Subcutaneous abdominal adipose tissue (tissue), 5 donors: ENCODE measurements around the gene KCTD2.
"Not testable (repeated sequence)": the region's sequence is repeated elsewhere in the genome, so short reads cannot be mapped to it uniquely, and the experiment has no call there.

Experiments used
- H3K27ac ChIP-seq: one replicate; pipeline ENCODE4 v1.7.0; 2013; ENCODE audit warnings: low read depth, mild to moderate bottlenecking, inconsistent platforms, low read length, moderate library complexity
- H3K27me3 ChIP-seq, 5 donors: one replicate each; pipeline ENCODE4 v1.7.0; 2013; ENCODE audit warnings: low read length in 5 of 5, inconsistent platforms in 1 of 5; ENCODE audit not compliant: control insufficient read depth in 5 of 5, insufficient read depth in 4 of 5
- H3K36me3 ChIP-seq, 5 donors: one replicate each; pipeline ENCODE4 v1.7.0; 2013; ENCODE audit warnings: low read length in 5 of 5; ENCODE audit not compliant: control insufficient read depth in 5 of 5, insufficient read depth in 5 of 5
- H3K4me1 ChIP-seq, 5 donors: one replicate each; pipeline ENCODE4 v1.7.0; 2013; ENCODE audit warnings: low read length in 5 of 5, mild to moderate bottlenecking in 3 of 5, moderate library complexity in 1 of 5; ENCODE audit not compliant: control insufficient read depth in 5 of 5, insufficient read depth in 5 of 5
- H3K4me3 ChIP-seq, 5 donors: one replicate each; pipeline ENCODE4 v1.7.0; 2013; ENCODE audit warnings: low read length in 5 of 5, low read depth in 1 of 5
- H3K9ac ChIP-seq, 5 donors: one replicate each; pipeline ENCODE4 v1.7.0; 2013; ENCODE audit warnings: low read length in 5 of 5, mild to moderate bottlenecking in 4 of 5, moderate library complexity in 3 of 5
- H3K9me3 ChIP-seq, 5 donors: one replicate each; pipeline ENCODE4 v1.7.0; 2013; ENCODE audit warnings: low read length in 5 of 5; ENCODE audit not compliant: control insufficient read depth in 5 of 5
- donor health status: healthy.
- donor health status: healthy.
- donor health status: healthy.
- donor health status: healthy.
- donor health status: healthy.

Gene KCTD2

DNA sequence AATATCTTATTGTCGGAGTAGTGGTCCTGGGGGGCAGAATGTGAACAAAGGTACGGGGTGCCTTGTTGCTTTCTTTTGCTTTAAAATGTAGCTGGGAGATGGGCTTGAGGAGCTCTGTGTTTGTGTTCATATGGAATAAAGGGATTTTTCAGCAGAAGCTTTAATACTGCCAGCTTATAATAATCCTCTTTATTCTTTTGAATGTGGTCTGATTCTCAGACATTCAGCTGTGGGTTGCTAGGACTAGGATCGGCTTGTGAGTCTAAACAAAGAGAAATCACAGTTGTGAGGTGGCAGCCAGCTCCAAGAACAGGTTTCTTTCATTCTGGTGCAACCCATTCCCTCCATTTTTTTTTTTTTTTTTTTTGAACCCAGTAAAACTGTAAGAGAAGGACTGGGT is 27.3 kb upstream of the KCTD2 start:
- Histone ChIP-seq H3K27ac (no peak overlapping the region), H3K9me3 (no peaks in the 10 kb centered on the region), H3K27me3 (no peaks in the 10 kb centered on the region), H3K4me3 (no peak overlapping the region), H3K9ac (no peak overlapping the region), H3K36me3 (peaks cover 5 to 54% (median 40%) of the 10 kb centered on the region in 5 donors), H3K4me1 (no peaks in the 10 kb centered on the region)

- H3K27ac ChIP-seq = no peak overlapping the region
- H3K9ac ChIP-seq = no peak overlapping the region
- no peaks in the 10 kb centered on the region for H3K4me1 ChIP-seq
- H3K27me3 ChIP-seq = no peaks in the 10 kb centered on the region
- H3K36me3 ChIP-seq = peaks cover 5 to 54% (median 40%) of the 10 kb centered on the region in 5 donors
- no peaks in the 10 kb centered on the region for H3K9me3 ChIP-seq
- no peak overlapping the region for H3K4me3 ChIP-seq
Observed at GRCh38 chr17:75020331-75021110, 26.5 kb upstream of the KCTD2 start.

DNA sequence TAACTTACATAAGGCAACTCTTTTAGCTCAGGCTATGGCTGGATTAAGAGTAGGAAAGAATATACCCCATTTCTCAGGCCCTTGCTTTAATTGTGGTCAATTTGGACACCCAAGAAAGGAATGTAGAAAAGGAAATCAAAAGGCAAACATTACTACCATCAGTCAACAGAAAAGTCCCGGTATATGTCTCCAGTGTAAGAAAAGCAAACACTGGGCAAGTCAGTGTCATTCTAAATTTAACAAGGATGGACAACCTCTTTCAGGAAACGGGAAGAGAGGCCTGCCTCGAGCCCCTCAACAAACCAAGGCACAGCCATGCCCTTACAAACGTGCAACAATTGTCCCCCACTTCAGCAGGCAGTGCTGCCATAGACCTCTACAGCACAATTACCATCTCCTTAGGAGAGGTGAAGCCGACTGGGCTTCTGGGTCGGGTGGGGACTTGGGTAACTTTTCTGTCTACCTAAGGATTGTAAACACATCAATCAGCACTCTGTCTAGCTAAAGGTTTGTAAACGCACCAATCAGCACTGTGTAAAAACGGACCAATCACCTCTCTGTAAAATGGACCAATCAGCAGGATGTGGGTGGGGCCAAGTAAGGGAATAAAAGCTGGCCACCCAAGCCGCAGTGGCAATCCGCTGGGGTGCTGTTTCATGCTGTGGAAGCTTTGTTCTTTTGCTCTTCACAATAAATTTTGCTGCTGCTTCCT is 22.2 kb upstream of the KCTD2 start:
- H3K36me3 ChIP-seq = peaks cover 3 to 31% (median 28%) of the 10 kb centered on the region in 5 donors
- peaks cover 0 to 4% (median 0%) of the 10 kb centered on the region in 5 donors for H3K9me3 ChIP-seq
- no peaks in the 10 kb centered on the region for H3K4me1 ChIP-seq
- no peak overlapping the region for H3K27ac ChIP-seq
- H3K4me3 ChIP-seq = no peak overlapping the region
- no peak overlapping the region for H3K9ac ChIP-seq
- no peaks in the 10 kb centered on the region for H3K27me3 ChIP-seq

- H3K36me3 ChIP-seq = peaks cover 3 to 25% (median 24%) of the 10 kb centered on the region in 5 donors
- not testable (repeated sequence) for H3K9ac ChIP-seq, H3K27ac ChIP-seq, H3K4me1 ChIP-seq, H3K4me3 ChIP-seq, H3K9me3 ChIP-seq, H3K27me3 ChIP-seq
Observed at GRCh38 chr17:75025398-75025734, 21.7 kb upstream of the KCTD2 start.

- not testable (repeated sequence) for H3K9ac ChIP-seq, H3K4me3 ChIP-seq, H3K27ac ChIP-seq, H3K27me3 ChIP-seq, H3K4me1 ChIP-seq, H3K9me3 ChIP-seq
- peaks cover 0 to 12% (median 11%) of the 10 kb centered on the region in 5 donors for H3K36me3 ChIP-seq
Observed at GRCh38 chr17:75026650-75027049, 20.4 kb upstream of the KCTD2 start.

- no peak overlapping the region for H3K27ac ChIP-seq
- H3K4me1 ChIP-seq = peaks cover 4 to 33% (median 31%) of the 10 kb centered on the region in 5 donors
- peaks cover 0 to 7% (median 0%) of the 10 kb centered on the region in 5 donors for H3K9me3 ChIP-seq
- H3K4me3 ChIP-seq = no peak overlapping the region
- no peak overlapping the region for H3K9ac ChIP-seq
- no peaks in the 10 kb centered on the region for H3K36me3 ChIP-seq
- no peaks in the 10 kb centered on the region for H3K27me3 ChIP-seq
Observed at GRCh38 chr17:75030161-75030560, 16.9 kb upstream of the KCTD2 start.

- Histone ChIP-seq H3K27ac (peak overlapping the region; percentile 40), H3K9ac (peak overlapping the region in 1 of 5 donors; percentile 37), H3K4me1 (peaks cover 7 to 53% (median 49%) of the 10 kb centered on the region in 5 donors), H3K27me3 (no peaks in the 10 kb centered on the region), H3K9me3 (peaks cover 0 to 7% (median 0%) of the 10 kb centered on the region in 5 donors), H3K36me3 (no peaks in the 10 kb centered on the region), H3K4me3 (peak overlapping the region; percentile 51 to 88 (median 82))
Observed at GRCh38 chr17:75031972-75032719, 14.9 kb upstream of the KCTD2 start.

DNA sequence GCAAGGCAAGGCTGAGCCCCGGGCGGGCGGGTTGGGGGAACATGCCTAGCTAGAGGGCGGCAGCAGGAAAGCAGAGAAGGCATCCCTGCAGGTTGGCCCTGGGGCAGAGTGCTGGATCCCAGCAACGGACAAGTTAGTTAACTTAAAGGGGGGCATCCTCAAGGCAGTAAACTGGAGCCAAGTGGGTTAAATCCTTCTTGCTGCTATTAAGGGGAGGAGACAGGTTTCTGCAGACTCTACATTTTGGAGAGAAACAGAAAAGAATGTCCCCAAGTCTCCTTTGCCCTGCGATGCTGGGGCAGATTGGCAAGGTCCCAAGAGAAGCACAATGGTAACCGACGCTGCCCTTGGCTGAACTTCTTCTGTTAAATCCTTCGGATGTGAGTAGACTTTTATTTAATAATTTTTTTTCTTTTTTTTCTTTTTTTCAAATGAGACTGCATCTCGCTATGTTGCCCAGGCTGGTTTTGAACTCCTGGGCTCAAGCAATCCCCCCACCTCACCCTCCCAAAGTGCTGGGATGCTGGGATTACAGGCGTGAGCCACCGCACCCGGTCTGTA is 14.2 kb upstream of the KCTD2 start:
- Histone ChIP-seq H3K4me1 (peaks cover 7 to 53% (median 49%) of the 10 kb centered on the region in 5 donors), H3K9me3 (peaks cover 0 to 7% (median 0%) of the 10 kb centered on the region in 5 donors), H3K9ac (peak overlapping the region in 2 of 5 donors; percentile 11 to 64), H3K27ac (no peak overlapping the region), H3K4me3 (peak overlapping the region; percentile 51 to 88 (median 82)), H3K27me3 (no peaks in the 10 kb centered on the region), H3K36me3 (no peaks in the 10 kb centered on the region)

- peak overlapping the region; percentile 93 for H3K27ac ChIP-seq
Observed at GRCh38 chr17:75033346-75034235, 13.4 kb upstream of the KCTD2 start.

More at GRCh38 chr17:75033346-75034235, 13.4 kb upstream of the KCTD2 start:
- Histone ChIP-seq H3K36me3 (peaks cover 2 to 5% (median 3%) of the 10 kb centered on the region in 5 donors), H3K4me1 (peaks cover 7 to 53% (median 49%) of the 10 kb centered on the region in 5 donors), H3K4me3 (peak overlapping the region; percentile 72 to 88 (median 82)), H3K9ac (peak overlapping the region in 4 of 5 donors; percentile 38 to 82 (median 80)), H3K9me3 (peaks cover 0 to 7% (median 0%) of the 10 kb centered on the region in 5 donors), H3K27me3 (no peaks in the 10 kb centered on the region)
